ENCODE measurements around the gene MRI1.
"Not testable (repeated sequence)": the region's sequence is repeated elsewhere in the genome, so short reads cannot be mapped to it uniquely, and the experiment has no call there.

MRI1 gene

GRCh38 chr19:13784731-13785452 is 20.6 kb downstream of the MRI1 start:
- H3K27ac ChIP-seq = peak overlapping the region; percentile 63 to 92

GRCh38 chr19:13788991-13789390 is 24.7 kb downstream of the MRI1 start:
- H3K27ac ChIP-seq = peak overlapping the region; percentile 86 to 92
- DNase-seq = peak; percentile 58 to 77
- H3K9me3 ChIP-seq = no peaks in the 10 kb centered on the region
- intact Hi-C loops (cut with DNase I; ENCODE audit: low total_unique reads) = loop anchor here (10.0 kb wide), 1 partner anchor 286 kb away; the partner anchor contains the start of gene MISP3
- H3K27me3 ChIP-seq = no peaks in the 10 kb centered on the region
- H3K4me1 ChIP-seq = peaks cover 0 to 57% (median 29%) of the 10 kb centered on the region in 4 donors
- H3K4me3 ChIP-seq = no peak overlapping the region
- no peaks in the 10 kb centered on the region for H3K36me3 ChIP-seq
- no peak for TF ChIP-seq CTCF (IDR thresholded peaks at IDR 0.05)

More at GRCh38 chr19:13784731-13785452, 20.6 kb downstream of the MRI1 start:
- TF ChIP-seq CTCF (IDR thresholded peaks at IDR 0.05) = peak; percentile 69 to 72
- Histone ChIP-seq H3K27me3 (no peaks in the 10 kb centered on the region), H3K9me3 (no peaks in the 10 kb centered on the region), H3K4me3 (no peak overlapping the region), H3K36me3 (peaks cover 0 to 1% (median under 1%) of the 10 kb centered on the region in 3 donors), H3K4me1 (peaks cover 5 to 63% (median 37%) of the 10 kb centered on the region in 4 donors)
- intact Hi-C loops (cut with DNase I; ENCODE audit: low total_unique reads) = loop anchor here (2.0 to 10.0 kb wide), 2 partner anchors 78 to 290 kb away; partner anchors contain the start of gene MISP3
- DNase-seq = peak; percentile 72 to 91

- H3K27ac ChIP-seq = peak overlapping the region in 1 of 2 donors; percentile 92
- TF ChIP-seq CTCF (IDR thresholded peaks at IDR 0.05) = no peak
- H3K27me3 ChIP-seq = no peaks in the 10 kb centered on the region
- no peaks in the 10 kb centered on the region for H3K36me3 ChIP-seq
- H3K4me1 ChIP-seq = peaks cover 0 to 53% (median 32%) of the 10 kb centered on the region in 4 donors
- no peak overlapping the region for H3K4me3 ChIP-seq
- DNase-seq = no peak
- intact Hi-C loops (cut with DNase I; ENCODE audit: low total_unique reads) = no loop called here
- H3K9me3 ChIP-seq = no peaks in the 10 kb centered on the region
Observed at GRCh38 chr19:13790354-13790753, 26.0 kb downstream of the MRI1 start.

- H3K36me3 ChIP-seq; H3K4me3 ChIP-seq; DNase-seq; intact Hi-C loops (cut with DNase I; ENCODE audit: low total_unique reads); H3K9me3 ChIP-seq; H3K27me3 ChIP-seq: not testable (repeated sequence)
- Histone ChIP-seq H3K27ac (peak overlapping the region; percentile 88), H3K4me1 (peaks cover 0 to 62% (median 46%) of the 10 kb centered on the region in 4 donors)
Observed at GRCh38 chr19:13793317-13793716, 29.0 kb downstream of the MRI1 start.

- Histone ChIP-seq H3K9me3 (no peaks in the 10 kb centered on the region), H3K4me3 (peak overlapping the region; percentile 68 to 70), H3K27ac (peak overlapping the region; percentile 88), H3K4me1 (peaks cover 0 to 57% (median 37%) of the 10 kb centered on the region in 4 donors), H3K36me3 (no peaks in the 10 kb centered on the region), H3K27me3 (no peaks in the 10 kb centered on the region)
- intact Hi-C loops (cut with DNase I; ENCODE audit: low total_unique reads) = no loop called here
- peak; percentile 88 to 93 for DNase-seq
- TF ChIP-seq CTCF (IDR thresholded peaks at IDR 0.05) = no peak
Observed at GRCh38 chr19:13794398-13794756, 30.1 kb downstream of the MRI1 start.

All from tibial artery (tissue), 4 donors.